ENCODE data around the gene FLVCR2.

- no peak for TF ChIP-seq CTCF (conservative IDR thresholded peaks at IDR 0.05; ENCODE audit: low read depth, low read length)
- no peak for TF ChIP-seq EZH2 (IDR thresholded peaks at IDR 0.05; ENCODE audit: low read length, unreplicated experiment)
- no peak for TF ChIP-seq EZH2phosphoT487 (IDR thresholded peaks at IDR 0.05; ENCODE audit: borderline replicate concordance, low read length)
Measured at GRCh38 chr14:75649337-75649736, 70.9 kb downstream of the FLVCR2 start.

Measured in PC-3 (cell line).